K562 (cell line): ENCODE results near the gene KIF21A. TPM values are rescaled to one million over a fixed set of nuclear protein-coding genes. Genes with fewer than 3 reads are reported as not detected.

Source experiments
- ARNT ChIP-seq, 2 experiments: fragments of 450-650 bp; IDR thresholded peaks; 2 replicates each; pipeline ENCODE4 v1.6.1; 2016; ENCODE audit warnings: mild to moderate bottlenecking in 1 of 2
- ASH1L ChIP-seq: fragments of 450-650 bp; IDR thresholded peaks from 2 replicates; pipeline ENCODE4 v1.6.1; 2018; ENCODE audit warnings: borderline replicate concordance, mild to moderate bottlenecking, low read depth; ENCODE audit not compliant: partially characterized antibody
- CEBPG ChIP-seq, 3 experiments: fragments of 200-800 bp in 1 of 3; sonication (Bioruptor generic) in 1 of 3; sonication (generic) in 1 of 3; formaldehyde crosslinking in 1 of 3; IDR thresholded peaks in 2 of 3; conservative IDR thresholded peaks in 1 of 3; 2 replicates each; pipeline versions ENCODE4 v1.6.1 to v1.8.0; 2016 to 2022; ENCODE audit warnings: missing compliant biosample characterization in 2 of 3, missing genetic modification characterization in 2 of 3, mild to moderate bottlenecking in 1 of 3, missing genetic modification reagents in 1 of 3
- EZH2 ChIP-seq: IDR thresholded peaks from 2 replicates; pipeline ENCODE4 v1.6.1; 2012; ENCODE audit warnings: low read depth, mild to moderate bottlenecking, inconsistent platforms, low read length, borderline replicate concordance
- HOXB6 ChIP-seq: fragments of 250-450 bp; sonication (Bioruptor Pico); IDR thresholded peaks from 2 replicates; pipeline ENCODE4 v1.5.1; 2022; ENCODE audit warnings: mild to moderate bottlenecking, borderline replicate concordance
- NEUROD1 ChIP-seq: fragments of 150-350 bp; IDR thresholded peaks from 2 replicates; pipeline ENCODE4 v1.6.1; 2014; ENCODE audit warnings: borderline replicate concordance, low read length, low read depth; ENCODE audit not compliant: partially characterized antibody
- POLR2H ChIP-seq: IDR thresholded peaks from 2 replicates; pipeline ENCODE4 v1.6.1; 2016; ENCODE audit warnings: missing genetic modification characterization, low read depth, mild to moderate bottlenecking, control low read depth, missing compliant biosample characterization, moderate library complexity
- RBM17 ChIP-seq: fragments of 200-400 bp; formaldehyde crosslinking; IDR thresholded peaks from 2 replicates; pipeline ENCODE4 v1.6.1; 2017; ENCODE audit warnings: low read depth, mild to moderate bottlenecking, low read length, borderline replicate concordance
- RBM34 ChIP-seq: fragments of 200-400 bp; formaldehyde crosslinking; IDR thresholded peaks from 2 replicates; pipeline ENCODE4 v1.6.1; 2018; ENCODE audit warnings: low read length, borderline replicate concordance; ENCODE audit not compliant: insufficient read depth
- RCOR1 ChIP-seq, 2 experiments: IDR thresholded peaks; 2 replicates each; pipeline ENCODE4 v1.6.1; 2012; ENCODE audit warnings: low read depth in 2 of 2, low read length in 2 of 2, borderline replicate concordance in 1 of 2, improper control_type of control experiment in 1 of 2
- SREBF2 ChIP-seq: sonication (generic); formaldehyde crosslinking; IDR thresholded peaks from 2 replicates; pipeline ENCODE4 v1.4.0; 2020; ENCODE audit warnings: mild to moderate bottlenecking, missing genetic modification reagents
- TRIM24 ChIP-seq, 2 experiments: fragments of 450-650 bp; IDR thresholded peaks; 2 replicates each; pipeline ENCODE4 v1.6.1; 2016
- YBX1 ChIP-seq: fragments of 450-650 bp; IDR thresholded peaks from 2 replicates; pipeline ENCODE4 v1.7.1; 2016; ENCODE audit warnings: mild to moderate bottlenecking
- ZNF24 ChIP-seq: fragments of 450-650 bp; IDR thresholded peaks from 2 replicates; pipeline ENCODE4 v1.6.1; 2016
- ZNF644 ChIP-seq: fragments of 200-800 bp; sonication (Bioruptor generic); IDR thresholded peaks from 2 replicates; pipeline ENCODE4 v1.6.1; 2016; ENCODE audit warnings: low read depth, missing genetic modification characterization, missing compliant biosample characterization
- ZSCAN32 ChIP-seq: fragments of 450-650 bp; formaldehyde crosslinking; IDR thresholded peaks from 2 replicates; pipeline ENCODE4 v1.4.0; 2020; ENCODE audit warnings: mild to moderate bottlenecking, moderate library complexity
- polyA plus RNA-seq, 8 experiments: library from polyadenylated mRNA; depleted of rRNA in 4 of 8; stranded (reverse) in 5 of 8; unstranded in 3 of 8; fragments of >200 nt; fragmentation: Nextera tagmentation in 2 of 8; fragmentation: Illumina TruSeq in 1 of 8; extraction: Ambion mirVana in 2 of 8; extraction: Trizol in 1 of 8; gene quantifications; 2 replicates each; pipeline versions ENCODE4 v1.2.1 to v1.2.3, GENCODE V29; 2011 to 2014; ENCODE audit warnings: inconsistent platforms in 1 of 8, missing spikeins in 1 of 8
- total RNA-seq, 7 experiments: library from RNA; depleted of rRNA in 6 of 7; stranded (reverse); fragments of >200 nt in 6 of 7; fragmentation: Illumina TruSeq in 2 of 7; extraction: Trizol in 2 of 7; gene quantifications; 2 replicates each; pipeline versions ENCODE4 v1.2.1 to v1.2.3, GENCODE V29; 2011 to 2021; ENCODE audit warnings: low replicate concordance in 1 of 7
- TF ChIP-seq, protein P1 (sequence below), 2 experiments: fragments of 450-650 bp; IDR thresholded peaks; 2 replicates each; pipeline ENCODE4 v1.6.1; 2016; ENCODE audit warnings: mild to moderate bottlenecking in 2 of 2, borderline replicate concordance in 1 of 2, low read depth in 1 of 2, moderate library complexity in 1 of 2
- TF ChIP-seq, protein P2 (sequence below), 2 experiments: fragments of 450-650 bp in 1 of 2; sonication (generic) in 1 of 2; formaldehyde crosslinking in 1 of 2; IDR thresholded peaks in 1 of 2; conservative IDR thresholded peaks in 1 of 2; 2 replicates each; pipeline versions ENCODE4 v1.6.1 to v1.8.1; 2016 to 2023; ENCODE audit warnings: mild to moderate bottlenecking in 2 of 2, moderate library complexity in 2 of 2, inconsistent platforms in 1 of 2, missing genetic modification reagents in 1 of 2

Gene KIF21A
- total and polyA plus RNA-seq, 9 of the 15 experiments (the other 6 are each of a cell fraction or from before 2014, with no cell fraction given) = 17.7 to 45.0 (median 30.3) TPM

DNA sequence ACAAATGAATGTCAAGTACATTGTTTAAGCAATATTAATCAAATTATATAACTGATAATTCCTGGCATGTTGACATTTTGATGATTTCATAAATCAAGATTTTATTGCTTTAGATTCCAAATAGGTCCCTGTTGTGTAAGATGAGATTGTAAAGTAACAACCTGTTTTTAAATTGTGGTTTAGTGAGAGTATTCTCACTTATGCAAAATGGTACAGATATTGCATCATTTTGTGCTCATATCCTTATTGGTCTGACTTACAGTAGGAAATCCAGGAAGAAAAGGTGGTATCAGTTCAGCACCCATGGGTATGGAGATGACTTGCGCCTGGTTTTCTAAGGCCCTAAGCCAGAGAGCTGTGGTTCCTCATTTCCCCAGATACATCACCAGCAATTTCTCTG is 165.5 kb downstream of the KIF21A start (continued):
- TF ChIP-seq, protein P1, sequence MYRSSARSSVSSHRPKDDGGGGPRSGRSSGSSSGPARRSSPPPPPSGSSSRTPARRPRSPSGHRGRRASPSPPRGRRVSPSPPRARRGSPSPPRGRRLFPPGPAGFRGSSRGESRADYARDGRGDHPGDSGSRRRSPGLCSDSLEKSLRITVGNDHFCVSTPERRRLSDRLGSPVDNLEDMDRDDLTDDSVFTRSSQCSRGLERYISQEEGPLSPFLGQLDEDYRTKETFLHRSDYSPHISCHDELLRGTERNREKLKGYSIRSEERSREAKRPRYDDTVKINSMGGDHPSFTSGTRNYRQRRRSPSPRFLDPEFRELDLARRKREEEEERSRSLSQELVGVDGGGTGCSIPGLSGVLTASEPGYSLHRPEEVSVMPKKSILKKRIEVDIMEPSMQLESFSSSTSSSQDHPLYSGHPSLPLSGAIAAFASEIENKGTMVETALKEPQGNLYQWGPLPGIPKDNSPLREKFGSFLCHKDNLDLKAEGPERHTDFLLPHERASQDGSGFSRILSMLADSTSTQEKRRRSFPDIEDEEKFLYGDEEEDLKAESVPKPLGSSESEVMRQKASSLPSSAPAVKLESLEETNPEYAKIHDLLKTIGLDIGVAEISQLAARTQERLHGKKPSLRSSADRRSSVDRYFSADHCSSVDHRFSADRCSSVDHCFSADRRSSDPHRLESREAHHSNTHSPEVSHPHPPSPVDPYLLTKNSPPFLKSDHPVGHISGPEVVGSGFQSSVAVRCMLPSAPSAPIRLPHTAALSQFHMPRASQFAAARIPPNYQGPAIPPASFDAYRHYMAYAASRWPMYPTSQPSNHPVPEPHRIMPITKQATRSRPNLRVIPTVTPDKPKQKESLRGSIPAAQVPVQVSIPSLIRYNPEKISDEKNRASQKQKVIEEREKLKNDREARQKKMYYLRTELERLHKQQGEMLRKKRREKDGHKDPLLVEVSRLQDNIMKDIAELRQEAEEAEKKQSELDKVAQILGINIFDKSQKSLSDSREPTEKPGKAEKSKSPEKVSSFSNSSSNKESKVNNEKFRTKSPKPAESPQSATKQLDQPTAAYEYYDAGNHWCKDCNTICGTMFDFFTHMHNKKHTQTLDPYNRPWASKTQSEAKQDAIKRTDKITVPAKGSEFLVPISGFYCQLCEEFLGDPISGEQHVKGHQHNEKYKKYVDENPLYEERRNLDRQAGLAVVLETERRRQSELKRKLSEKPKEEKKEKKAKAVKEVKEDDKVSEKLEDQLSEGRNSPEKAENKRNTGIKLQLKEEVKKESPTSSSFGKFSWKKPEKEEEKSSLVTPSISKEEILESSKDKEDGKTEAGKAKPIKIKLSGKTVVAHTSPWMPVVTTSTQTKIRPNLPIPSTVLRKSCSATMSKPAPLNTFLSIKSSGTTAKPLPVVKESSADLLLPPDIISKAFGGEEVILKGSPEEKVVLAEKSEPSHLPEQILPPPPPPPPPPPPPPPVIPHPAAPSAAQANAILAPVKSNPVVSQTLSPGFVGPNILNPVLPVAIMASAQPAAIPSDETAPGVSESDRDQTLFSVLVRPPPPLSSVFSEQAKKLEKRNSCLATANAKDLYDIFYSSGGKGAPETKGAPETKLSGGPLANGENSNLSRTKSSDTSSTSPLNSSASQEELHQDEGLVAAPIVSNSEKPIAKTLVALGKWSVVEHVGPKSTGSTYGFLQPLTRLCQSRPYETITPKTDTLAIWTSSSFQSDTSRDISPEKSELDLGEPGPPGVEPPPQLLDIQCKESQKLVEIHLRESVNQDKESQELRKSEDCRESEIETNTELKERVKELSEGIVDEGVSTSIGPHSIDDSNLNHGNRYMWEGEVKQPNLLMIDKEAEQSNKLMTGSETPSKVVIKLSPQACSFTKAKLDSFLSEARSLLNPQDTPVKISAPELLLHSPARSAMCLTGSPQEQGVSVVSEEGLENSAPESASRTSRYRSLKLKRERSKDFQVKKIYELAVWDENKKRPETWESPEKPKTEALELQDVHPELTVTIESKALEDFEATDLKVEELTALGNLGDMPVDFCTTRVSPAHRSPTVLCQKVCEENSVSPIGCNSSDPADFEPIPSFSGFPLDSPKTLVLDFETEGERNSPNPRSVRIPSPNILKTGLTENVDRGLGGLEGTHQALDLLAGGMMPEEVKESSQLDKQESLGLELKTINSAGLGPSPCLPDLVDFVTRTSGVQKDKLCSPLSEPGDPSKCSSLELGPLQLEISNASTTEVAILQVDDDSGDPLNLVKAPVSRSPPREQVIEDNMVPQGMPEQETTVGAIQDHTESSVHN (IDR thresholded peaks at IDR 0.05; ENCODE audit: borderline replicate concordance in 1 of 2, low read depth in 1 of 2) = no peak
- no peak for TF ChIP-seq EZH2
- no peak for TF ChIP-seq RBM17
- no peak for TF ChIP-seq ZNF24
- no peak for TF ChIP-seq ARNT (IDR thresholded peaks at IDR 0.05)
- no peak for TF ChIP-seq HOXB6 (CRISPR knock-in tag)
- no peak for TF ChIP-seq SREBF2 (CRISPR knock-in tag)
- TF ChIP-seq YBX1 = no peak
- TF ChIP-seq, protein P2, sequence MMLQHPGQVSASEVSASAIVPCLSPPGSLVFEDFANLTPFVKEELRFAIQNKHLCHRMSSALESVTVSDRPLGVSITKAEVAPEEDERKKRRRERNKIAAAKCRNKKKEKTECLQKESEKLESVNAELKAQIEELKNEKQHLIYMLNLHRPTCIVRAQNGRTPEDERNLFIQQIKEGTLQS (IDR thresholded peaks at IDR 0.05) = peak; percentile 77
- TF ChIP-seq, protein P2 (CRISPR knock-in tag; conservative IDR thresholded peaks at IDR 0.05) = no peak
- no peak for TF ChIP-seq RCOR1 (IDR thresholded peaks at IDR 0.05; ENCODE audit: borderline replicate concordance in 1 of 2, low read depth in 2 of 2, low read length in 2 of 2)
- peak; percentile 33 to 49; a peak in 2 of 4 replicates for TF ChIP-seq TRIM24 (IDR thresholded peaks at IDR 0.05)
- TF ChIP-seq POLR2H (tag) = 0 out of 2 replicates have a peak, but pooled peaks have one; percentile 24
- TF ChIP-seq ASH1L = no peak
- TF ChIP-seq NEUROD1 = no peak
- TF ChIP-seq ZSCAN32 (CRISPR knock-in tag) = peak; percentile 68; the same call in 1 of the 2 replicates
- TF ChIP-seq RBM34 = no peak
- 0 out of 2 replicates have a peak, but pooled peaks have one; percentile 14 for TF ChIP-seq CEBPG (CRISPR knock-in tag; IDR thresholded peaks at IDR 0.05)
- TF ChIP-seq CEBPG (tag; conservative IDR thresholded peaks at IDR 0.05 in 1 of 2, IDR thresholded peaks at IDR 0.05 in 1 of 2) = peak; percentile 90
- TF ChIP-seq ZNF644 (tag) = no peak
